UCSD-AML1 (cell line): ENCODE results near the gene CFAP46.
"Not testable (repeated sequence)": the region's sequence is repeated elsewhere in the genome, so short reads cannot be mapped to it uniquely, and the experiment has no call there.

ENCODE experiments used
- DNase-seq: peaks from one replicate; lab custom pipeline; 2025; ENCODE audit not compliant: unreplicated experiment; lab: John Stamatoyannopoulos, UW

Gene CFAP46

GRCh38 chr10:132810141-132810806, 132.1 kb downstream of the CFAP46 start:
- DNase-seq: no peak

DNA sequence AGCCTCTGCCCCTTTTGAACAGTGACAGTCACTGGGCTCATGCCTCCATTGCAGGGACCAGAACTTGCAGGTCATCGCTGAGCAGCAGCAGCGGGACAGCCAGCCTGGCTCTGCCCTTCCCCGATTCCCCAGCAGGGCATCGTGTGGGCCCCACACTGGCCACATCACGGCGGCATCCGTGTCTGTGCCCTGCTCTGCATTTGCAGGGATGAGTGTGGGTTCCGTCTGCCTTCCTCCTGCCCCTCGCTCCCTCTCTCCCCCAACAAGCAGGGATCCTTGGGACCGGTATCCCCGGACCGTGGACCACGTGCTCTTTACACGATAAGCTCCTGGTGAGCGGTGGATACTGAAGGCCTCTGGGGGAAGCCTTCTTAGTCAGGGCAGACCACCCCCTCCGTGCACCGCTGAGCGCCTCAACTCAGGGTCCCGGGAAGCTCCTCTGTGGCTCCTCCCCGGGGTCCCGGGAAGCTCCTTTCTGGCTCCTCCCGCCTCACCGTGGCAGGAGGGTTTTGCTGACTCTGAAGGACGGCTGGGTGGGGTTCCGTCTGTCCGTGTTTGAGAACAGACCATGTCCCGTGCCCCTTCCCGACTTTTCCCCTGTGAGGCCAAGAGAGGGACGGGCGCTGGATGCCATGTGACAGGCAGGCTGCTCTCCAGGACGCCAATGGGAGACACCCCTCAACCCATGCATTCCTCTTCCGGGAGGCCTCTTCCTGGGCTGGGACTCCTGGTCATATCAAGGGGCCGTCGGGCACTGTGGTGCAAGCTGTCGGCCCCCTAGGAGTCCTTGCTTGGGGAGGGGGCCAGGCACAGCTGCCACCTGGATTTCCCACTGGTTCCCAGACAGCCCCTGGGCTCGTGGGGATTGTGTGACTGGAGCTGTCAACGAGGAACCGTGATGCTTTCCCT, 132.9 kb downstream of the CFAP46 start:
- no peak for DNase-seq

GRCh38 chr10:132808383-132809231, 133.8 kb downstream of the CFAP46 start:
- no peak for DNase-seq

DNA sequence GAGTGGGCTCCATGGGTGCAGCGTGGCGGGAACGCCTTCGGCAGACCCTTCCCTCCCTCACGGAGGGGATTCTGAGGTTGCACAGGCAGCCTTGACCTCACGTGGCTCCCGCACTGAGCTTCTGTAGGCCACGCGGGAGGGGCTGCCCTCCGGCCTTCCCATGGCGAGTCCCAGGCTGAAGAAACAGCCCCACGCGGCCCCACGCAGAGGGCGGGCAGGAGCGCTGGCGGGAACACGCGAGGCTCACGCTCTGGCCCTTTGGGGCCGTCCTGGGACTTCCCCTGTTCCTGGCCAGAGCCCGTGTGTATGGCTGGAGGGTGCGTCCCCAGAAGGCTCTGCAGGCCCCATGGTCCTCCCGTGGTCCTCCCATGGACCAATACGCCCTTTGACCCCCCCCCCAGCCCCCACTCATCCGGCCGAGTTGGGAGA, 134.7 kb downstream of the CFAP46 start:
- no peak for DNase-seq

DNA sequence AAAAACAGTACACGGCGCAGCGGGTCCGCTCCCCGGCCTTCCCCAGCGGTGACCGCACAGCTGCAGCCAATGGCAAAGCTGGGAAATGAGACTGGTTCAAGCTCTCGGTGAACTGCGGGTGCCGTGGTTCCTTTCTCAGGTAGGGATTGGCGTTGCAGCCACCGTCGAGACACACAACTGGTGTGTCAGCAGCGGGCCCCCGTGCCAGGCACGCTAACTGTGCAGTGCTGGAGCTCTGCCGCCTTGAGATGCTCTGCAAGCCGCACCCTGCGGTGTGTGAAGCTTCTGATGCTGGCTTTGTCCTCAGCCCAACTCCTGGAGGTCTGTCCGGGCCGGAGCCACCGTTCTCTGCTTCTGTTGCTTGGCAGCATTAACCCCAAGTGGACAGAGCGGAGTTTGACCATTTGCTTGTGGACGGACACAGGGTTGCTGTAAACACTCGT, 135.8 kb downstream of the CFAP46 start:
- DNase-seq: no peak

- no peak for DNase-seq
These were observed 136.3 kb downstream of the CFAP46 start for GRCh38 chr10:132806110-132806509.

DNA sequence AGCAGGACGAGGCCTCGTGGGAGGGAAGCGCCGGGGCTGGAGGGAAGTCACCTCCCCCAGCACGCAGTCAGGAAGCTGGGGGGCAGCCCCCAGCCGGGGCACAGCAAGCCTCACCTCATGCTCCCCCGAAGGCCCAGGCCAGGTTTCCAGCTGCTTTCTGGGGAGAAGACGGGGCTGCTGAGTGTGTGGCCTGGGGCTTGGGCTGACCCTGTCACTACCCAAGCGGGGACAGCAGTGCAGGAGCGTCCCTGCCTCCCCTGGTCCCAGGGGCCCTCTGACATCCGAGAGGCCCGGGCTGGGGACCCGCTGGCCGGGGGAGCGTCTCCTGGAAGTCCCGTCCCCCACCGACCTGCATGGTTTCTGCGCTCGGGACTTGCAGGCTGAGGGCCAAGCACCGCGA, 136.8 kb downstream of the CFAP46 start:
- DNase-seq: no peak

DNA sequence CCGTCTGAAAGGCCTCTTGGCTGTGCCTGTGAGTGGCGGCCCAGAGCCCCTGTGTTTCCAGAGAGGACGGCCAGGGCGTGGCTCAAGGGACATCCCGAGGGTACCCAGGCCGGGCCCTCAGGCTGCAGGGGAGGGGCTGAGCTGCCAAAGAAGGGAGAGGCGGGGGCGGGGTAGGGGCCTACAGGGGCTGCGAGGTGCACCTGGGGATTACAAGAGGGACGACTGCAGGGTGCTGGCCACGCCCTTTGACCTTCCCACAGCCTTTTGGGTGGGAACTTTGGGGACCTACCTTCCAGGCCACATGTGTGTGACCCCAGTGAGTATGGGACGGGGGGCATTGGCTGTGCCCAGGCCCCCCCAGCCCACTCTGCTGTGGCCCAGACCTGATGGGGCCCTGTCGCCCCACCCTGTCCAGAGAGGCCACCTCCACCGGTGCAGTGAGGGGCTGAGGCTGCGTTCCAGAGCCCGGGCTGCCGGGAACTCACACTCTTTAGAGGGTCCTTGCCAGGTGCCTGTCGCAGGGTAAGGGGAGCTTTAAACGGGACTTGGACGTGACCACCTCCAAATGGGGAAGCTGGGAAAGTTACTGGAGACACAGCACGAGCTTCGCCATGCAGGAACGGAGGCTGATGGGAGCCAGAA, 137.5 kb downstream of the CFAP46 start:
- no peak for DNase-seq

- DNase-seq: no peak
These were observed 138.1 kb downstream of the CFAP46 start for GRCh38 chr10:132804287-132804686.

GRCh38 chr10:132803416-132804210, 138.8 kb downstream of the CFAP46 start:
- DNase-seq: no peak

DNA sequence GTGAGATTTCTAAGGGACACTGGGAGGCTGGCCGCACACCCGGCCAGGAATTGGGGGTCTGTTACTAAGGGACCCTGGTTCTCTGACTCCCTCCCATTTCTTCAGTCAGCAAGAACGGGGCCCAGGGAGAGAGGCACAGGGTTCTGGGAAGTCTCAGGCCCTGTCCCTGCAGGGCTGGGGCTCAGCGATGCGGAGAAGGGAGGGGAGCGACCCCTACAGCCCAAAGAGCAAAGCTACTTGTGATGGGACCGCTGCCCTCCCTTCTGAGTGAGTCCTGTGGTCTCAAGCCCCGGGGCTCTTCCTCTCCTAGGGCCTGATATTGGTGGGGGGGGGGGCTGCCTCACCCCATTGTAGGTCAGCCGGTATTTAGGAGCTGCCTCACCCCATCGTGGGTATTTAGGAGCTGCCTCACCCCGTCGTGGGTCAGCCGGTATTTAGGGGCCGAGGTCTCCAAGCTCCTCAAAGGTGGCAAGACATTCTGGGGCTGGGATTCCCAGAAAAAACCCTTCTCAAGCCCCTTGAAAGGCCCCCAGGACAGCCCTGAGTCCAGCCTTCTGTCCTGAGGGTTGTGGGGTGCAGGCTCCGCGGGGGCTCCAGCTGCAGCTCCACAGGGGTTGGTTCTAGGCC, 139.6 kb downstream of the CFAP46 start:
- DNase-seq: no peak

GRCh38 chr10:132802048-132802447, 140.3 kb downstream of the CFAP46 start:
- DNase-seq: no peak

- no peak for DNase-seq
These were observed 142.5 kb downstream of the CFAP46 start for GRCh38 chr10:132799865-132800264.

GRCh38 chr10:132798876-132799275, 143.5 kb downstream of the CFAP46 start:
- no peak for DNase-seq

DNA sequence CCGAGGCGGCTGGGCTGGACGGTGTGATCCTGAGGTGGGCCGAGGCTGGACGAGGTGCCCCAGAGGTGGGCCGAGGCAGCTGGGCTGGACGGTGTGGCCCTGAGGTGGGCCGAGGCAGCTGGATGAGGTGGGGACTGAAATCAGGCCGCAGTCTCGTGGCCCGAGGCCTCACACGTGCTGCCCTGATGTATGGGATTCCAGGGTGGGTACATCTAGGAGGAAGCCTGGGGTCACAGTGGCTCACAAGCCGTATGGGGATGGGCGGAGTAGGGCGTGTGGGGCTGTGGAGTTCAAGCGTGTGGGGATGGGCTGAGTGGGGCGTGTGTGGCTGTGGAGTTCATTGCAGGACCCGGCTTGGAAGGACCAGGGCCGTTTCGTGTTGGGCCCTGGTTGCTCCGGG, 144.0 kb downstream of the CFAP46 start:
- no peak for DNase-seq

- DNase-seq: not testable (repeated sequence)
These were observed 144.4 kb downstream of the CFAP46 start for GRCh38 chr10:132797986-132798385.

DNA sequence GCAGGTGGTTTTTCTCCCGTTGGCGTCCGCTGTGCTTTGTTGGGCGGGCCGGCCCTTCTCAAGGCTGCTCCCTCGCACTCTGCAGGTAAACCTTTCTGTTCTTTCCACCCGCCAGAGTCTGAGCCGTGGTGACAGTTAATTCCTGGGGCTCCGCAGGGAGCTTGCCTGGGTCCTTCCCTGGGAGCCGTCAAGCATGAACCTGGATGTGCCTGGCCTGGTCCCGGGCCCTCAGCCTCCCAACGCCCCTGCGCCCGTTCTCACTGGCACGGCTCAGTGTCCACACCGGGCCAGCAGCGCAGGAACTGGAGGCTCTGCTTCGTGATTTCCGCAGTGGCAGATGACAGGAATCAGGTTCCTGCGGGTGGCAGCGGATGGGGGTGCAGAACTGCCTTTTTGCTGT, 145.5 kb downstream of the CFAP46 start:
- DNase-seq: no peak

DNA sequence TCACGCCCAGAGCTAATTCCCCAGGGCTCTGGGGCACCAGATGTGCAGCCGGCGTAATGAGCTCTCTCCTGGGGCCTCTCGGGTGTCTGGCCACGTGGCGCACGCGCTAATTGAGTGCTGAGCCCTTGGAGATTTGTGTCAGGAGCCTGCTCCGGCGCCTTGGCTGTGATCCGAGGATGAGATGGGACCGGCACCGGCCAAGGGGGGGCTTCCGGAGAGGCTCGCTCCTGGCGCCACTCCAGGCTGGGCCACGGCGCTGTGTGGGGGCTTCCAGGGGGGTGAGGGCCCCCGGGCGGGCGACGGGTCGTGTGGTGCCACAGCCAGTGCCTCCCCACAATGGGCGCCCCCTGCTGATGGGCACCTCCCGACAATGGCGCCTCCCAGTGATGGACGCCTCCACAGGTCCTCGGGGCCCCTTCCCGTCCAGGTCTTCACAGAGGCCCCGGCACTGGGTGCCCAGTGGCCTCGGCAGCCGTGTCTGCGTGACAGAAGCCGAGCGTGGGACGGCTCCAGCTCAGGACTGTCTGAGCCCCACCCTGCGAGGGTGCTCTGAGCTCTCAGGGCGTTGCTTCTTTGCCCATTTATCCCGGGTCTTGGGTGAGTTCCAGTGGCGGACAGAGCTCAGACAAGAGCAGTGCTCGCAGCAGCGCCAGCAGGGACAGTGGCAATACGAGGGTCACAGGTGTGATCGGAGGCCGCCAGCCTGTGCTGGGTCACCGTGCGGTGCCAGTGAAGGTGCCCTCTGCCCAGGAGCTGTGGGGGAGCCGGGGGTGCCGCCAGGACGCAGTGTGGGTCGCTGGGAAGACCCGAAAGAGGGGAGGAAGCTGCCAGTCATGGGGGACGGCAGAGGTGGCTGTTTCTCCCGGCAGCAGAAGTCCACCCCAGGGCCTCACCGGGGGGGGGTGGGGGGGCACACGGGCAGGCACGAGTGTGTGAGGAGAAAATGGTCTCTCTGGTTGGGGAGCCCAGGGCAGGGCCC, 148.2 kb downstream of the CFAP46 start:
- DNase-seq: no peak
